HepG2 (cell line): ENCODE measurements around the gene RNF208. TPM values are rescaled to one million over a fixed set of nuclear protein-coding genes. Genes with fewer than 3 reads are reported as not detected.

Source experiments
- CSRNP1 ChIP-seq: sonication (generic); formaldehyde crosslinking; IDR thresholded peaks from 2 replicates; pipeline ENCODE4 v1.8.1; 2023; ENCODE audit warnings: mild to moderate bottlenecking, missing genetic modification reagents
- ELF3 ChIP-seq: IDR thresholded peaks from 2 replicates; pipeline ENCODE4 v1.6.1; 2016; ENCODE audit warnings: missing genetic modification reagents, missing compliant biosample characterization
- GTF2F1 ChIP-seq: fragments of 150-350 bp; IDR thresholded peaks from 2 replicates; pipeline ENCODE4 v1.6.1; 2014; ENCODE audit warnings: low read length
- HNRNPLL ChIP-seq: fragments of 200-400 bp; formaldehyde crosslinking; IDR thresholded peaks from 2 replicates; pipeline ENCODE4 v1.6.1; 2017; ENCODE audit warnings: mild to moderate bottlenecking, low read depth, low read length; ENCODE audit not compliant: poor library complexity, severe bottlenecking
- KDM6A ChIP-seq: IDR thresholded peaks from 2 replicates; pipeline ENCODE4 v1.6.1; 2016; ENCODE audit warnings: low read depth
- LBX2 ChIP-seq: sonication (generic); formaldehyde crosslinking; IDR thresholded peaks from 2 replicates; pipeline ENCODE4 v1.5.0; 2020; ENCODE audit warnings: missing genetic modification reagents, mild to moderate bottlenecking, borderline replicate concordance
- MEF2D ChIP-seq: sonication (generic); formaldehyde crosslinking; IDR thresholded peaks from 2 replicates; pipeline ENCODE4 v1.5.1; 2020; ENCODE audit warnings: mild to moderate bottlenecking, missing genetic modification reagents
- MEIS2 ChIP-seq: sonication (generic); formaldehyde crosslinking; IDR thresholded peaks from 2 replicates; pipeline ENCODE4 v1.9.0; 2021; ENCODE audit warnings: mild to moderate bottlenecking, missing genetic modification reagents
- MYNN ChIP-seq: sonication (generic); formaldehyde crosslinking; IDR thresholded peaks from 2 replicates; pipeline ENCODE4 v1.4.0; 2020; ENCODE audit warnings: mild to moderate bottlenecking, low read depth, missing genetic modification reagents
- NFAT5 ChIP-seq: sonication (generic); formaldehyde crosslinking; IDR thresholded peaks from 2 replicates; pipeline ENCODE4 v1.4.0; 2020; ENCODE audit warnings: missing genetic modification reagents
- RNF2 ChIP-seq: fragments of 450-650 bp; conservative IDR thresholded peaks from 2 replicates; pipeline ENCODE4 v1.6.1; 2016; ENCODE audit warnings: low read depth
- SALL2 ChIP-seq: sonication (generic); formaldehyde crosslinking; IDR thresholded peaks from 2 replicates; pipeline ENCODE4 v1.8.1; 2023; ENCODE audit warnings: mild to moderate bottlenecking, missing genetic modification reagents, inconsistent platforms
- TOE1 ChIP-seq: sonication (generic); formaldehyde crosslinking; IDR thresholded peaks from 2 replicates; pipeline ENCODE4 v1.4.0; 2020; ENCODE audit warnings: mild to moderate bottlenecking, missing genetic modification reagents
- TP53 ChIP-seq: sonication (generic); formaldehyde crosslinking; conservative IDR thresholded peaks from 2 replicates; pipeline ENCODE4 v1.4.0; 2020; ENCODE audit warnings: missing genetic modification reagents
- ZFY ChIP-seq: sonication (generic); formaldehyde crosslinking; IDR thresholded peaks from 2 replicates; pipeline ENCODE4 v1.4.0; 2020; ENCODE audit warnings: missing genetic modification reagents
- ZNF260 ChIP-seq: sonication (generic); formaldehyde crosslinking; IDR thresholded peaks from 2 replicates; pipeline ENCODE4 v1.4.0; 2020; ENCODE audit warnings: missing genetic modification reagents, low read depth, mild to moderate bottlenecking, borderline replicate concordance
- ZNF879 ChIP-seq: sonication (generic); formaldehyde crosslinking; IDR thresholded peaks from 2 replicates; pipeline ENCODE4 v1.8.1; 2023; ENCODE audit warnings: missing genetic modification reagents
- polyA plus RNA-seq, 8 experiments: library from polyadenylated mRNA; depleted of rRNA in 3 of 8; stranded (reverse) in 7 of 8; unstranded in 1 of 8; fragments of >200 nt; fragmentation: Illumina TruSeq in 4 of 8; extraction: Trizol in 4 of 8; gene quantifications; 2 replicates each; pipeline versions ENCODE4 v1.2.1 to v1.2.3, GENCODE V29; 2011 to 2016; ENCODE audit warnings: low read depth in 4 of 8, missing spikeins in 1 of 8, mixed read lengths in 1 of 8; ENCODE audit not compliant: insufficient read depth in 1 of 8
- total RNA-seq, 5 experiments: library from RNA; depleted of rRNA; stranded (reverse); fragments of >200 nt; fragmentation: Illumina TruSeq; extraction: Trizol; gene quantifications; 2 replicates each; pipeline ENCODE4 v1.2.3, GENCODE V29; 2016; ENCODE audit warnings: low read depth in 1 of 5
- TF ChIP-seq, protein P1 (sequence below): sonication (generic); formaldehyde crosslinking; IDR thresholded peaks from 2 replicates; pipeline ENCODE4 v1.4.0; 2020; ENCODE audit warnings: low read depth, mild to moderate bottlenecking, missing genetic modification reagents
- TF ChIP-seq, protein P2 (sequence below): sonication (generic); formaldehyde crosslinking; conservative IDR thresholded peaks from 2 replicates; pipeline ENCODE4 v1.4.0; 2020; ENCODE audit warnings: missing genetic modification reagents

RNF208 gene
- total and polyA plus RNA-seq, 2 of the 13 experiments (the other 11 are each of a cell fraction or from before 2014, with no cell fraction given) = 1.6 to 2.1 TPM

DNA sequence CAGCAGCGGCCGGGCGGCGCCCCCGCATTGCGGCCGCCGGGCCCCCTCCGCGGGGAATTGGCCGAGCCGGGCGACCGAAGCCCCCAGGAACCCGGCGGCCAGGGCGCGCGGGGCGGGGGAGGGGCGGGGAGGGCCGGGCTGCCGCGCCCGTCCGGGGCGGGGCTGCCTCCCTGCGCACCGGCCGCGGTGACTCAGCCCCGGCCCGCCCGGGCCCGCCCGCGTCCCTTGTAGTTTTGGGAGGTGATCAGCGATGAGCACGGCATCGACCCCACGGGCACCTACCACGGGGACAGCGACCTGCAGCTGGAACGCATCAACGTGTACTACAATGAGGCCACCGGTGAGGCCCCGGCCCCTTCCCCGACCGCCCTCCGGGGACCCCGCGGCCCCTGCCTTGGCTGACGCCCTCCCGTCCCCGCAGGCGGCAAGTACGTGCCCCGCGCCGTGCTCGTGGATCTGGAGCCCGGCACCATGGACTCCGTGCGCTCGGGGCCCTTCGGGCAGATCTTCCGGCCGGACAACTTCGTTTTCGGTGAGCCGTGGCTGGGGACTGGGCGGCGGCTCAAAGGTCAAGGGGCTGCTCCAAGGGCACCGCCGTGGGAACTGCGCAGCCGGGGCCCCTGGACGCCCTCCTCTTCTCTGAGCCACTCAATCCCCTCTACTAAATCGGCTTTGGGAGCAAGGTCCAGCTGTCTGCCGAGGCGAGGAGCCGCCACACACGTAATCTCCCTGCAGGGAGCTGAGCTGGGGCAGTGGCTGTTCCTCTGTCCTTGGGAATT lies 19.6 kb upstream of the RNF208 start (continued):
- no peak for TF ChIP-seq NFAT5 (CRISPR knock-in tag)
- TF ChIP-seq LBX2 (CRISPR knock-in tag) = no peak
- peak; percentile 60; the same call in 1 of the 2 replicates for TF ChIP-seq CSRNP1 (CRISPR knock-in tag)
- TF ChIP-seq TP53 (CRISPR knock-in tag) = no peak
- TF ChIP-seq, protein P1, sequence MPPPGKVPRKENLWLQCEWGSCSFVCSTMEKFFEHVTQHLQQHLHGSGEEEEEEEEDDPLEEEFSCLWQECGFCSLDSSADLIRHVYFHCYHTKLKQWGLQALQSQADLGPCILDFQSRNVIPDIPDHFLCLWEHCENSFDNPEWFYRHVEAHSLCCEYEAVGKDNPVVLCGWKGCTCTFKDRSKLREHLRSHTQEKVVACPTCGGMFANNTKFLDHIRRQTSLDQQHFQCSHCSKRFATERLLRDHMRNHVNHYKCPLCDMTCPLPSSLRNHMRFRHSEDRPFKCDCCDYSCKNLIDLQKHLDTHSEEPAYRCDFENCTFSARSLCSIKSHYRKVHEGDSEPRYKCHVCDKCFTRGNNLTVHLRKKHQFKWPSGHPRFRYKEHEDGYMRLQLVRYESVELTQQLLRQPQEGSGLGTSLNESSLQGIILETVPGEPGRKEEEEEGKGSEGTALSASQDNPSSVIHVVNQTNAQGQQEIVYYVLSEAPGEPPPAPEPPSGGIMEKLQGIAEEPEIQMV (CRISPR knock-in tag) = no peak
- TF ChIP-seq ZNF260 = no peak
- peak; percentile 54; the same call in 1 of the 2 replicates for TF ChIP-seq ZFY (CRISPR knock-in tag)
- TF ChIP-seq, protein P2, sequence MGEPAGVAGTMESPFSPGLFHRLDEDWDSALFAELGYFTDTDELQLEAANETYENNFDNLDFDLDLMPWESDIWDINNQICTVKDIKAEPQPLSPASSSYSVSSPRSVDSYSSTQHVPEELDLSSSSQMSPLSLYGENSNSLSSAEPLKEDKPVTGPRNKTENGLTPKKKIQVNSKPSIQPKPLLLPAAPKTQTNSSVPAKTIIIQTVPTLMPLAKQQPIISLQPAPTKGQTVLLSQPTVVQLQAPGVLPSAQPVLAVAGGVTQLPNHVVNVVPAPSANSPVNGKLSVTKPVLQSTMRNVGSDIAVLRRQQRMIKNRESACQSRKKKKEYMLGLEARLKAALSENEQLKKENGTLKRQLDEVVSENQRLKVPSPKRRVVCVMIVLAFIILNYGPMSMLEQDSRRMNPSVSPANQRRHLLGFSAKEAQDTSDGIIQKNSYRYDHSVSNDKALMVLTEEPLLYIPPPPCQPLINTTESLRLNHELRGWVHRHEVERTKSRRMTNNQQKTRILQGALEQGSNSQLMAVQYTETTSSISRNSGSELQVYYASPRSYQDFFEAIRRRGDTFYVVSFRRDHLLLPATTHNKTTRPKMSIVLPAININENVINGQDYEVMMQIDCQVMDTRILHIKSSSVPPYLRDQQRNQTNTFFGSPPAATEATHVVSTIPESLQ (CRISPR knock-in tag) = no peak
- no peak for TF ChIP-seq SALL2 (CRISPR knock-in tag)
- no peak for TF ChIP-seq ZNF879 (CRISPR knock-in tag)
- TF ChIP-seq MEF2D (CRISPR knock-in tag) = 0 out of 2 replicates have a peak, but pooled peaks have one; percentile 25
- TF ChIP-seq TOE1 (CRISPR knock-in tag) = no peak
- no peak for TF ChIP-seq ELF3 (CRISPR knock-in tag)
- TF ChIP-seq HNRNPLL = peak; percentile 61
- 0 out of 2 replicates have a peak, but pooled peaks have one; percentile 28 for TF ChIP-seq KDM6A (CRISPR knock-in tag)
- TF ChIP-seq MYNN = no peak
- no peak for TF ChIP-seq RNF2
- TF ChIP-seq MEIS2 (CRISPR knock-in tag) = peak; percentile 67
- TF ChIP-seq GTF2F1 = no peak
